ENCODE data around the gene NBPF3.

GRCh38 chr1:21397813-21398188, 42.1 kb upstream of the NBPF3 start:
- TF ChIP-seq, protein P1, sequence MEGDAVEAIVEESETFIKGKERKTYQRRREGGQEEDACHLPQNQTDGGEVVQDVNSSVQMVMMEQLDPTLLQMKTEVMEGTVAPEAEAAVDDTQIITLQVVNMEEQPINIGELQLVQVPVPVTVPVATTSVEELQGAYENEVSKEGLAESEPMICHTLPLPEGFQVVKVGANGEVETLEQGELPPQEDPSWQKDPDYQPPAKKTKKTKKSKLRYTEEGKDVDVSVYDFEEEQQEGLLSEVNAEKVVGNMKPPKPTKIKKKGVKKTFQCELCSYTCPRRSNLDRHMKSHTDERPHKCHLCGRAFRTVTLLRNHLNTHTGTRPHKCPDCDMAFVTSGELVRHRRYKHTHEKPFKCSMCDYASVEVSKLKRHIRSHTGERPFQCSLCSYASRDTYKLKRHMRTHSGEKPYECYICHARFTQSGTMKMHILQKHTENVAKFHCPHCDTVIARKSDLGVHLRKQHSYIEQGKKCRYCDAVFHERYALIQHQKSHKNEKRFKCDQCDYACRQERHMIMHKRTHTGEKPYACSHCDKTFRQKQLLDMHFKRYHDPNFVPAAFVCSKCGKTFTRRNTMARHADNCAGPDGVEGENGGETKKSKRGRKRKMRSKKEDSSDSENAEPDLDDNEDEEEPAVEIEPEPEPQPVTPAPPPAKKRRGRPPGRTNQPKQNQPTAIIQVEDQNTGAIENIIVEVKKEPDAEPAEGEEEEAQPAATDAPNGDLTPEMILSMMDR (IDR thresholded peaks at IDR 0.05) = no peak
- TF ChIP-seq RCOR1 (IDR thresholded peaks at IDR 0.05; ENCODE audit: low read depth, low read length) (no peak), POLR2A (IDR thresholded peaks at IDR 0.05; ENCODE audit: low read length) (no peak)

All from A549 (cell line).